Measurements from ENCODE around the gene AHRR.

AHRR gene

GRCh38 chr5:343461-344401, 22.2 kb downstream of the AHRR start:
- DNase-seq (ENCODE audit: extremely low spot score, insufficient read length, low read depth) (no peak), FAIRE-seq (no peak)

- DNase-seq (ENCODE audit: extremely low spot score, insufficient read length, low read depth): no peak
- FAIRE-seq: no peak
Measured at GRCh38 chr5:344668-345067, 23.2 kb downstream of the AHRR start.

- no peak for FAIRE-seq
- no peak for DNase-seq (ENCODE audit: extremely low spot score, insufficient read length, low read depth)
Measured at GRCh38 chr5:345404-346195, 24.1 kb downstream of the AHRR start.

GRCh38 chr5:346229-346935, 24.9 kb downstream of the AHRR start:
- DNase-seq (ENCODE audit: extremely low spot score, insufficient read length, low read depth): no peak

GRCh38 chr5:347712-348284, 26.3 kb downstream of the AHRR start:
- DNase-seq (ENCODE audit: extremely low spot score, insufficient read length, low read depth) (no peak), FAIRE-seq (no peak)

More at GRCh38 chr5:346229-346935, 24.9 kb downstream of the AHRR start:
- FAIRE-seq: no peak

DNA sequence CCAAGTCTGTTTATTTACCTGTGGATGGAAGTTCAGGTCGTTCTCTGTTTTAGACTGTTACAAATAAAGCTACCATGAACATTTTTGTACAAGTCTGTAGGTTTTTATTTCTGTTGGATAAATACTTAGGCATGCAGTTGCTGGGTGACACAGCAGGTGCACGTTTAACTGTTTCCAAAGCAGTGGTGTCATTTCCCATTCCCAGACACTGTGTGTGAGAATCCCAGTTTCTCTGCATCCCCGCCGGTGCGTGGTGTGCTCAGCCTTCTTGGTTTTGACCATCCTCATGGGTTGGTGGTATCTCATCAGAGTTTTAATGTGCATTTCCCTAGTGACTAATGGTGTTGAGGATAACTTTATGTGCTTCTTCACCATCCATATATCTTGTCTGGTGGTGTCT, 27.2 kb downstream of the AHRR start:
- FAIRE-seq: no peak
- DNase-seq (ENCODE audit: extremely low spot score, insufficient read length, low read depth): no peak

DNA sequence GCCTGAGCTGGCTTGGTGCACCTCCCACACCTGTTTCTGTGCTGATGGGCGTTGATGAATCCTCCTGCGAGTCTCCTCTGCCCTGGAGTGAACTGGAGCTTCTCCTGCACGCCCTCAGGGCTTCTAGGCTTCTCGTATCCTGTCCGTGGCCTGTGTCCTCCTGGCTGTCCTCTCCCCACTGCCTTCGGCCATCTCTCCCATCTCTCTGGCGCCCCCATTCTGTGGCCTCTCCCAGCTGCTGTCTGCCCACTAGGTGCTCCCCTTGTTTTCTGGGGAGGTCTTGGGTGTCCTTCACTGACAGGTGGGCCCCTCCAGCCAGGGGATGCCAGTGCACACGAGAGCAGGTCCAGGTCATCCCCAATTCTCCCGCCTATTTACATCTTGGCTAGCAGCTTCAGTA, 28.8 kb downstream of the AHRR start:
- FAIRE-seq: no peak

GRCh38 chr5:351084-351920, 29.8 kb downstream of the AHRR start:
- no peak for FAIRE-seq
- no peak for DNase-seq (ENCODE audit: extremely low spot score, insufficient read length, low read depth)

More for the DNA sequence above, 28.8 kb downstream of the AHRR start:
- no peak for DNase-seq (ENCODE audit: extremely low spot score, insufficient read length, low read depth)

- DNase-seq (ENCODE audit: extremely low spot score, insufficient read length, low read depth) (no peak), FAIRE-seq (no peak)
Measured at GRCh38 chr5:351921-352245, 30.4 kb downstream of the AHRR start.

GRCh38 chr5:352639-353611, 31.4 kb downstream of the AHRR start:
- DNase-seq (ENCODE audit: extremely low spot score, insufficient read length, low read depth): no peak
- no peak for FAIRE-seq

- no peak for FAIRE-seq
- DNase-seq (ENCODE audit: extremely low spot score, insufficient read length, low read depth): no peak
Measured at GRCh38 chr5:353612-354580, 32.4 kb downstream of the AHRR start.

- FAIRE-seq: no peak
Measured at GRCh38 chr5:354581-355378, 33.3 kb downstream of the AHRR start.

GRCh38 chr5:355379-355935, 33.9 kb downstream of the AHRR start:
- DNase-seq (ENCODE audit: extremely low spot score, insufficient read length, low read depth): no peak
- no peak for FAIRE-seq

More at GRCh38 chr5:354581-355378, 33.3 kb downstream of the AHRR start:
- DNase-seq (ENCODE audit: extremely low spot score, insufficient read length, low read depth): no peak

DNA sequence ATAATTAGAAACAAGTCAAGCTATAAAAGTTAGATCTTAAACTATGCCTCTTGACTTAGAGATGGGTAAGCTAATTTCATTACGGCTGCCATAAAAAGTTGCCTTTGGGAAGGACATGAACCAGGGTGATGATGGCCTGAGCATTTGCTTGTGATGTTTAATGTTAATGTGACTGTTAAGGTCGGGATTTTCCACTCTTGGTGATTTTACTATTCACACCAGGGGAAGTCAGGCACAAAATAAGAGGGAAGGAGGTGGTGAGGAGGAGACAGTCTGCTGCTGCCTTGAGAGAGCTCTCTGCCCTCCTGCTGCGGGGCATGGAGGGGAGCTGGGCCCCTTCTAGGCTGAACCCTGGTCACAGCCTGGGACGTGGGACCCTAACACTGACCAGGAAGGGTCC, 34.4 kb downstream of the AHRR start:
- no peak for DNase-seq (ENCODE audit: extremely low spot score, insufficient read length, low read depth)

DNA sequence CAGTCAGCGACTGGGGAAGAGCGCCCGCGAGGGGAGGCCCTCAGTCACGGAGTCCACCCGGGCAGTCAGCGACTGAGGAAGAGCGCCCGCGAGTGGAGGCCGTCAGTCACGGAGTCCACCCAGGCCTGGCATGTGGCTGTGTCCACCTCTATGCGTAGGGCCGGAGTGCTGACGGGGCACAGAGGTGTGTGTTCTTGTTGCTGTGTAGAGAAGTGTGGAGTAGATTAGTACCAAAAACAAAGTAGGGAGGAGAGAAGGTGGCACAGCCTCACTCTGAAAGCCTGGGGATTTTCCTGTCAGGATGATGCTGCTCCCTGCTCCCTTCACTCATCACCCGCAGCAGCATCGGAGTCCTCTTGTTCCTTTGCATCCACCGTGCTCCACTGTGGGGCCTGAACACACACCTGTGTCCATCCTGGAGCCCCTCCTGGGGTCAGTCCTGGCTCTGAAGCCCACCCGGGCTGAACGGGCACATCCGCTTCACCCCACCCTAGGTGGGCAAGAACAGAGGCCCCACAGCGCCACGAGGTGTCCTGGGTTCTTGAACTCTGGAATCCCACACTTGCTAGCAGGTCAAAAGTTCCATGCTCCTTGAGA, 37.9 kb downstream of the AHRR start:
- FAIRE-seq (no peak), DNase-seq (ENCODE audit: extremely low spot score, insufficient read length, low read depth) (no peak)

More for the DNA sequence above, 34.4 kb downstream of the AHRR start:
- no peak for FAIRE-seq
